GM10248 (cell line): ENCODE data around the gene MCM3.
A peak's percentile ranks its signal among the peaks of the same experiment; 100 is the strongest.

ENCODE experiments used
- CTCF ChIA-PET: fragments of 300-600 bp; sonication (Branson Sonifier 250); formaldehyde crosslinking; extraction: SDS; loops from one replicate; lab custom pipeline; 2021; ENCODE audit warnings: antibody characterized with exemption; lab: Yijun Ruan, JAX
- POLR2A ChIA-PET: fragments of 350-650 bp; sonication (Branson Sonifier 250); formaldehyde crosslinking; extraction: SDS; loops from one replicate; lab custom pipeline; 2020; ENCODE audit warnings: antibody characterized with exemption; lab: Yijun Ruan, JAX
- DNase-seq: peaks from one replicate; pipeline ENCODE4 v3.0.0; 2012; ENCODE audit errors: extremely low spot score
- CTCF ChIP-seq: IDR thresholded peaks from 2 replicates; pipeline ENCODE4 v1.5.1; 2012; ENCODE audit warnings: mild to moderate bottlenecking, low read depth; ENCODE audit errors: extremely low read depth, missing control alignments, control extremely low read depth

MCM3 gene

GRCh38 chr6:52326540-52327364 is 42.2 kb upstream of the MCM3 start:
- CTCF ChIA-PET: interaction anchor here (1.0 to 2.4 kb wide), 4 partner anchors 11 to 326 kb away, joined by 3 to 7 read pairs (median 3); no protein-coding TSS in a partner anchor
- TF ChIP-seq CTCF: no peak
- no peak for DNase-seq
- POLR2A ChIA-PET: interaction anchor here (0.5 kb wide), 1 partner anchor 641 kb away, joined by 3 read pairs; no protein-coding TSS in a partner anchor

GRCh38 chr6:52325695-52326471 is 41.3 kb upstream of the MCM3 start:
- DNase-seq: no peak
- ChIA-PET POLR2A (no interaction called here), CTCF (interaction anchor here (1.0 to 2.4 kb wide), 4 partner anchors 10 to 326 kb away, joined by 3 to 7 read pairs (median 3); no protein-coding TSS in a partner anchor)
- TF ChIP-seq CTCF: no peak

GRCh38 chr6:52324189-52324588 is 39.6 kb upstream of the MCM3 start:
- ChIA-PET POLR2A (no interaction called here), CTCF (interaction anchor here (0.6 to 1.2 kb wide), 2 partner anchors 28 to 38 kb away, joined by 3 read pairs; no protein-coding TSS in a partner anchor)
- TF ChIP-seq CTCF: no peak
- DNase-seq: no peak

- no peak for TF ChIP-seq CTCF
- peak; percentile 78 for DNase-seq
- POLR2A ChIA-PET: interaction anchor here (1.1 kb wide), 1 partner anchor 13 kb away, joined by 3 read pairs; no protein-coding TSS in a partner anchor
- CTCF ChIA-PET: interaction anchor here (1.5 to 2.0 kb wide), 3 partner anchors 10 to 55 kb away, joined by 3 to 5 read pairs (median 4); no protein-coding TSS in a partner anchor
Observed at GRCh38 chr6:52317841-52318581, 33.5 kb upstream of the MCM3 start.

GRCh38 chr6:52317211-52317610 is 32.7 kb upstream of the MCM3 start:
- DNase-seq: no peak
- POLR2A ChIA-PET: no interaction called here
- TF ChIP-seq CTCF: no peak
- CTCF ChIA-PET: interaction anchor here (2.0 kb wide), 1 partner anchor 32 kb away, joined by 6 read pairs; no protein-coding TSS in a partner anchor

GRCh38 chr6:52314752-52315151 is 30.2 kb upstream of the MCM3 start:
- DNase-seq: no peak
- ChIA-PET CTCF (no interaction called here), POLR2A (no interaction called here)
- no peak for TF ChIP-seq CTCF
